NCI-H345 (cell line): Measurements from ENCODE around the gene INSC.
"Not testable (repeated sequence)": the region's sequence is repeated elsewhere in the genome, so short reads cannot be mapped to it uniquely, and the experiment has no call there.

Experiments used
- DNase-seq: peaks from one replicate; lab custom pipeline; 2025; lab: John Stamatoyannopoulos, UW

Gene INSC, protein sequence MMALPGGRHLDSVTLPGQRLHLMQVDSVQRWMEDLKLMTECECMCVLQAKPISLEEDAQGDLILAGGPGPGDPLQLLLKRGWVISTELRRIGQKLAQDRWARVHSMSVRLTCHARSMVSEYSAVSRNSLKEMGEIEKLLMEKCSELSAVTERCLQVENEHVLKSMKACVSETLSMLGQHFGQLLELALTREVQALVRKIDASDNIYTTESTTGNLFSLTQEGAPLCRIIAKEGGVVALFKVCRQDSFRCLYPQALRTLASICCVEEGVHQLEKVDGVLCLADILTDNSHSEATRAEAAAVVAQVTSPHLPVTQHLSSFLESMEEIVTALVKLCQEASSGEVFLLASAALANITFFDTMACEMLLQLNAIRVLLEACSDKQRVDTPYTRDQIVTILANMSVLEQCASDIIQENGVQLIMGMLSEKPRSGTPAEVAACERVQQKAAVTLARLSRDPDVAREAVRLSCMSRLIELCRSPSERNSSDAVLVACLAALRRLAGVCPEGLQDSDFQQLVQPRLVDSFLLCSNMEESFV

DNA sequence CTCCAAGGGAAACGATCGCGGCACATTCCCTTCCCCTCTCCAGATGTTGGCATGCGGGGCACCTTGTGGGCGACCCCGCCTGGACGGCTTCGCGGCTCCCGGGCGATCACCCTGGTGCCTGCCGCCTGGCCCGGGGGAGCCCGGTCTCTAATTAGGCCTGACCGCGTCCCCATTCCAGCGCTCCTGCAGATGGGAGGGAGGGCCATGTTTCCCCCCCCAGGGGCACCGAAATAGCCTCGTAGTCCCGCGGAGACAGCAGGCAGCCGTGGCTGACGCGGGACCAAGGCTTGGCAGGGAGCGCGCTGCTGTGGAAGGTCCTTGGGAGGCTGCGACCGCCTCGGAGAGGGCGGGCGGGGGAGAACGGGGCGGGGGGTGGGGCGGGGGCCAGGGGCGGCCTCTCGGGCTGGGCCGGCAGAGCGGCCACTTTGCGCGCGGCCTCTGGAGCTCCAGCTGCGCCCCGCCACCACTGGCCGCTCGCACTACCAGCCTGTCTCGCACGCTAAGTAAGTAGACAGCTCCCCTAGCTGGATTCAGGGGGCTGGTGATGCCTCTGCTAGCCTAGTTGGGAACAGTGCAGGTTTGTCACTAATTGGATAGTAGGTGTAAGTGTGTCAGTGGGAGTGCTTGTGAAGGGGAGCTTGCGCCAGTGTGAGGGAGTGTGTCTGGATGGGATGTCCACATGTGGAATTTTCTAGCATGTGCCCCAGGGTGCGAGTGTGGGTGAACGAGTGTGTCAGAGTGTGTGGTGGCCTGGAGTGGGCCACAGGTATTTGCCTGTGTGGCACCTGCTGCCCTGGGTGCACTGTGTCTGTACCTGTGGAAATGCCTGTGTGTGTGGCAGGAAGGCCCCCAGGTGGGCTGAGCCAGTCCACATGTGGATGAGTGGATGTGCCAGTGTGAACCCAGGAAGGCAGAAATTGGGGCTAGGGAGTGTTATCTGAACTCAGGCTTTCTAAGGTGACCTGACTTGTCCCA lies at the start of gene INSC:
TSS of gene INSC (plus strand) at position 423 of the 975 bp plus-strand sequence. CDS start 34,252 bp downstream, outside the sequence.
- DNase-seq: no peak

DNA sequence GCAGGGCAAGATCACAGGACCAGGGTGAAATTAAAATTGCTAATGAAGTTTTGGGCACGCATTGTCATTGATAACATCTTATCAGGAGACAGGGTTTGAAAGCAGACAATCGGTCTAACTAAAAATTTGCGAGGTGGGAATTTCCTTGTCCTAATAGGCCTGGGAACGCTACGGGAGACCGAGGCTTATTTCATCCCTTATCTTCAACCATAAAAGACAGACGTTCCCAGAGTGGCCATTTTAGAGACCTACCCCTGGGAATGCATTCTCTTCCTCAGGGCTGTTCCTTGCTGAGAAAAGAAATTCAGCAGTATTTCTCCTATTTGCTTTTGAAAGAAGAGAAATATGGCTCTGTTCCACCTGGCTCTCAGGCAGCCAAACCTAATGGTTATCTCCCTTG lies 45.0 kb upstream of the INSC start:
- DNase-seq: not testable (repeated sequence)

DNA sequence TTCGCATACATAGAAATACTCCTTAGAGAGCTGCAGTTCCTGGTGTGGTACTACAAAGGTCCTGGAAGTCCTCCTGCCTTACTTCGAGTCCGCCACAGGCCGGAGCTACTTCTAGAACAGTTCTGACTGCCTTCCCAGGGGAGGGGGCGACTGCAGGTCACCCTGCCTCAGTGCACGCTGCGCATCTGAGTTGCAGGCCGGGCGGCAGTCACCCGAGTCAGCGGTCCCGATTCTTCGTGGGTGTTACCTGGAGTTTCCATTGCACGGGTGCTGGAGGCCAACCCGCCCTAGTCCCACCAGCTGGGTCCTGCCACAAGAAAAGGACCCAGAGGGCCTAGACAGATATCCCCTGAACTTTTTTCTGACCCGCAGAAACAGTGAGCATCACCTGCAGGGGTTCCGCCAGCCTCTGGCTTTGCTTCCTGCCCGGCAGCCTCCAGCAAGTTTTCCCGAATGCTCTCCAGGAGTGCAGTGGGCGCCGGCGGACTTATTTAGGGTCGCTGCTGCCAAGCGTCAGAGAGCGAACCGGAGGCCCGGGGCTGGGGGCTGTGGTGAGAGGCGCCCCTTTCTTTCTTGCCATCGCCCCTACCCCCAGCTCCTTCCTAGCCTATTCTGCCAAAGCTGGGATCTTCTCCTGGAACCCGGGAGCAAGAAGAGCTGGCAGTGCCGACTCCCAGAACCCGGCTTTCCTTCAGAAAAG lies 43.0 kb upstream of the INSC start:
- no peak for DNase-seq

DNA sequence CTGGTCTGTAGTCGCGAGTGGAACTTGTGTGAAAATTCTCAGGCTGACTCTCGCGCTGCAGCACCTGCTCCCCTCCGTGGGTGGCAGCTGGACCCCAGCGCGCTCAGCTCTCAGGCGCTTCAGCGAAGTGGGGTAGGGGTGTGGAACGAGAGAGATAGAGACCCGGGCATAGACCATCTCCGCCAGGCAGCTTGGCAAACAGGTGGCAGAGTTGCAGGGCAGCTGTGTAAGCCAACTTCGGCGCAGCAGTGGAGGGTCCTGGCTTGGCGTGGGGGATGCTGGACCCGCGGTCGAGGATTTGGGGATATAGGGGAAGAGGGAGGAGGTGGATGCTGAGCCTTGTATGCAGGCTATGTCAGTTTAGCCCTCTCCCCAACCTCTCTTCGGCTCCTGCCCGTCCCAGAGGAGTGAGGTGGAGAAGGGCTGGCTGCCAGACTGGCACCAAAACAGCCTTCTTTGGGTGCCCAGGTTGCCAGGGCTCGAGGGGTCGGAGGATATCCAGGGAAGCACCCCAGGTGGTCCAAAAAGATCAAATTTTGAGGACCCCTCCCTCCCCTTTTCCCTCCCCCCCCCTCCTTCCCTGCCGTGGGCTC lies 42.1 kb upstream of the INSC start:
- no peak for DNase-seq

DNA sequence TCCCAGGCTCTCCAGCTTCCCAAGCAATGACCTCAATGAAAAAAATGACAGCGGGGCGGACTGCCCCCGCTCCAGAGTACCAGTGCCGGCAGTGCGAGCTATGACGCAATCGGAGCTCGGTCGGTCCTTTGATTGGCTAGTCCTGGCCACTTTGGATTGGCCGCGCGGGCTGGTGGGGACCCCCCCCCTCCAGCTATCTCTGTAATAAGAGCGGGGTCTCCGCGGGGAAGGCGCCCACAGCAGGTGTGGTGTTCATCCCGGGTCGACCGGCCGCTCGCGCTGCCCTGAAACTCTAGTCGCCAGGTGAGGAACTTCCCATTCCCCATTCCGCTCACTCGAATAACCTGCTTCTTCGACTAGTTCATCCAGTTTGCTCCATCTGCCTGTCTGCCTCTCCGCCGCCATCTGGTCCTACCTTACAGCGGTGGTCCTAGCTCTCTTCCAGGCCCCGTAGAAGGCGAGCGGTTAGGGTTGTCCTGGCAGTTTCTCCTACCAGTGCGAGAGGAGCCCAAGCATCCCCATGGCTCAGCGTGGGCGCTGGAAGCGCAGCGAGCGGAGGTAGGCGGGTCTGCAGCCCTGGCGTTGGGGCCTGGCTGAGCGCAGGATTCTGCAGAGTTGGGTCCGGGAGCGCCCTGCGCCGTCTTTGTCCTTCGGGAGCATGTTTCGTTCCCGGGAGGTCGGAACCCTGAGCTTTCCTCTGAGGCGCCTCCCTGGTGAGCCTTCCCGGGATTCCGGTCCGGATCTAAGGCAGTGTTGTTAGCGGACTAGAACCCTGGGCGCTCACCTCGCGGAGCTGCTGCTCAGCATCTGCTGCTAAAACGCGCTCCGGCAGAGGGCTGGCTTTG lies 41.1 kb upstream of the INSC start, which contains the start of gene CALCB:
TSS of gene CALCB (plus strand) at position 233 of the 845 bp plus-strand sequence. CDS start 1,126 bp downstream, outside the sequence.
- peak; percentile 73 for DNase-seq

DNA sequence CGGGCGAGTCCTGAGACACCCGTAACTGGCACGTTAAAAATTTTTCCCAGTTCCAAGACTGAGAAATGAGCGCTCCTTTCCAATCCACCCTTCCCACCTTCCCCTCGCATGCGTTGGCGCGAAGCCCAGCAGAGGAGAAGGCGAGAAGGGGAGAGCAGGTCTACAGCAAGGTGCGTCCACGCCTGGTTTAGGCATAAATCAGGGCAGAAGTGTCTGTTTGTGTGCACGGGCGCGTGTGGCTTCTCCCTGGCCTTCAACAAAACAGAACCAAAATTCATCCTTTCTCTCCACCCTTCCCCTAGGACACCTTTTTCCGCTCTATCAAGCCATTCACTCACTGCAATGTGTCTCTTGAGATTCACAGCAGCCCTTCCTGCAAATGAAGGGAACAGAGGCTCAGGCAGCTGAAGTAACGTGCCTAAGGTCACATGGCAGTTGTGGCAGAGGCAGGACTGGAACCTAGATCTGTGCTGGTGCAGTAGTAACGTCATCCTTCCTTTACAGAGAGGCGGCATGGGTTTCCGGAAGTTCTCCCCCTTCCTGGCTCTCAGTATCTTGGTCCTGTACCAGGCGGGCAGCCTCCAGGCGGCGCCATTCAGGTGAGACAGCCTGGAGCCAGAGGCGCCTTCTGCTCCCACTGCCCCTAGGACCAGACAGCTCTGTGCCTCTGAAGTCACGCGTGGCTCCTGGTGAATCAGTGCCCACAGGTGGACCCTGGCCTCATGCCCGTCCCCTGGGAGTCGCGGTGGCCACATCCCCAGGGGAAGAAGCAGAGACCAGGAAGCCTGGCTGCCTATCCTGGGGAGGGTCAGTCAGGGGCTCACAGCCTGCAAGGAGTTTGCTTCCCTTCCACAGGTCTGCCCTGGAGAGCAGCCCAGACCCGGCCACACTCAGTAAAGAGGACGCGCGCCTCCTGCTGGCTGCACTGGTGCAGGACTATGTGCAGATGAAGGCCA lies 40.2 kb upstream of the INSC start:
- DNase-seq: peak; percentile 91

DNA sequence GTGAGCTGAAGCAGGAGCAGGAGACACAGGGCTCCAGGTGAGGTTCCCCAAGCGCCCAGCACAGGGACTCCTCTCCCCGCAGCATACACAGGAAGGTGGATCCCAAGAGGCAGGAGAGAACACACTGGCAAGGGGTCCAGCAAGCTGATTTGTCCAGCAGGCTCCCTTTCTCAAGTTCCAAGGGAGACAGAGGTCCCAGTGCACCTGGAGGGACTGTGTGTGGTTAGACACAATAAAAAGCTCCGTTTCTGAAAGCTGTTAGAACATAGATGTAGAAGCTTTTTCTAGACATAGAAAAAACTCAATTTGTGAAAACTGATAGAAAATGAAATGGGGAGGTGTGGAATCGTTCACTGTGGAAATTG lies 39.6 kb upstream of the INSC start:
- DNase-seq: no peak

DNA sequence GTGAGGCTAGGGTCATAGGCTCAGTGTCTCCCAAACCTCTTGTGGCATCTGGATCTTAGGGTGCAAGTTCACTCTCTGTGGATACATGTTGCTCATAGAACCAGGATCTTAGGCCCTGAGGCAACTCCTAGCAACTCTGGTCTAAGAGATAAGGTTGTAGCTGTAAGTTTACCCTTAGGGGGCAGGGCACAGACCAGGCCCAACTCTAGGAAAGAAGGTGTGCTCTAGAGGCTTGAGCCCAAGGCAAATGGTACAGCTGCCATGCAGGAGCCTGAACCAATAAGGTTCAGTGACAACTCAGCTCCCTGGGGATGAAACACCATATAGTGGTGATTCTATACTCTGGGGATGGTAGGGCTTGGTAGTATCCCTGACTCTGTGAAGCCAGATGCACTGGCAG lies 23.5 kb upstream of the INSC start:
- DNase-seq: no peak

DNA sequence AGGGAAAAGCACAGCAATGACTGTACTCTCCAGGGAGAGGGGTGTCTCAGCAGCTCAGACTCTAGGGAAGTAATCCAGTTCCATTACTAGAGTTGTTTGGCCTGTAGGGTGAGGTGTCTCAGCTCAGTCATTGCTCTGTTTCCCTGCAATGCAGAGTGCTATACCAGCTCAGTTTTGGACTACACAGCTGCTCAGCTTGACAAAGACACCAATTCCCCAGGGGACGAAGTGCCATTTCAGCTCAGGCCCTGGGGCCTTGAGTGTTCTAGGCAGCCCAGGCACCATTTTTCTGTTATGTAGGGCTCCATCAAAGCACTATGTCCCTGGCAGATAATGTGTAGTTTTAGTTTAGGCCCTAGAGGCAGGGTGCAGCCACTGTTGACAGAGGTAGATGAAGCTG lies 23.1 kb upstream of the INSC start:
- peak; percentile 90 for DNase-seq

DNA sequence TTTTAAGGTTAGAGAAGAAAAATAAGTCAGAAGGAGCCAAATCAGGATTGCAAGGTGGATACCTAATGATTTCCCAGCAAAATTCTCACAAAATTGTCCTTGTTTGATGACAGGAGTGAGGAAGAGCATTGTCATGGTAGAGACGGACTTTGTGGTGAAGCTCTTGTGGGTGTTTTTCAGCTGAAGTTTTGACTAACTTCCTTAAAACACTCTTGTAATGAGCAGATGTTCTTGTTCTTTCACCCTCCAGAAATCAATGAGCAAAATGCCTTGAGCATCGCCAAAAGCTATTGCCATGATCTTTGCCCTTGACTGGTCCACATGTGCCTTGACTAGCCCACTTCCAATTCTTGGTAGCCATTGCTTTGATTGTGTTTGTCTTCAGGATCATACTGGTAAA lies 21.3 kb upstream of the INSC start:
- DNase-seq: no peak

DNA sequence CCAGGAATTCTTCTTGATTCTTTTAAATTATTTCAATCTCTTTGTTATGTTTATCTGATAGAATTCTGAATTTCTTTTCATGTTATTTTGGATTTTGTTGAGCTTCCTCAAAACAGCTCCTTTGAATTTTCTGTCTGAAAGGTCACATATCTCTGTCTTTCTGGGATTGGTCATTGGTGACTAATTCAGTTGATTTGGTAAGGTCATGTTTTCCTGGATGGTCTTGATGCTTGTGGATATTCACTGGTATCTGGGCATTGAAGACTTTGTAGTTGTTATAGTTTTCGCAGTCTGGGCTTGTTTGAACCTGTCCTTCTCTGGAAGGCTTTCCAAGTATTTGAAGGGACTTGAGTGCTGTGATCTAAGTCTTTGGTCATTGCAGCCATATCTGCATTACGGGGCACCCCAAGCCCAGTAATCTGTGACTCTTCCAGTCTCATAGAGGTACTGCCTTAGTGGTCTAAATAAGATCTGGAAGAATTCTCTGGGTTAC lies 18.9 kb upstream of the INSC start:
- no peak for DNase-seq

DNA sequence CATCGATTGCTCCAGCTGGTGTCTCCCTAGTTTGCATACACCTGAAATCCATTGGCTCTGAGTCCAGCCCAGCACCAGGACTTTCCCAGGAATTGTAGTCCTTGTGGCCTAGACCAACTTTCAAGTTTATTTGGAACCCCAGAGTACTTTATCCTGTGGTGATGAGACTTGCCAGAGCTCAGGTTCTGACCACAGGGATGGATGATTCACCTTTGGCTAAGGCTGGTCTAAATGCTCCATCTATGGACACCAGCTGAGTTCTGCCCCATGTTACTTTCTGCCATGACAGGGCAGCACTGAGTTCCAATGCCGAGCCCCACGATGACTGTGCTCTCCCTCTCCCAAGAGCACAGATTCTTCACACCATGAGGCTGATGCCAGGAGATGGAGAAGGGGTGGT lies 17.3 kb upstream of the INSC start:
- no peak for DNase-seq

DNA sequence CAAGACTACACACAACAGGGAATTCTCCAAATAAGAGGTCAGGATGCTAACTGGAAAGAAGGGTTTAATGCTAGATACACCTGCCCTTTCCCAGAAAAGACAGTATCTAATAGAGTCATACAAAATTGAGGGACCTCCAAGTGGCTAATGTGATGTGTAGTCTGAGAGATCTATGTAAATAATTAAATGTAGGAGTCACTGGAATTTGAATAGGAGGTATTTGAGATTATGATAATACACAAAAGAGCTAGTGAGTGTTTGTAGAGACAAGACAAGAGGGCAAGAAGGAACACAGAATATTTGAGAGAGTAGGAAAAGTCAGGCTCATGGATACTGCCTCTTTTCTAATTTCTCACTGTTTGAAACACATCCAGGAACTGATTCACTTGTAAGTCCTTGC lies 15.5 kb upstream of the INSC start:
- no peak for DNase-seq

DNA sequence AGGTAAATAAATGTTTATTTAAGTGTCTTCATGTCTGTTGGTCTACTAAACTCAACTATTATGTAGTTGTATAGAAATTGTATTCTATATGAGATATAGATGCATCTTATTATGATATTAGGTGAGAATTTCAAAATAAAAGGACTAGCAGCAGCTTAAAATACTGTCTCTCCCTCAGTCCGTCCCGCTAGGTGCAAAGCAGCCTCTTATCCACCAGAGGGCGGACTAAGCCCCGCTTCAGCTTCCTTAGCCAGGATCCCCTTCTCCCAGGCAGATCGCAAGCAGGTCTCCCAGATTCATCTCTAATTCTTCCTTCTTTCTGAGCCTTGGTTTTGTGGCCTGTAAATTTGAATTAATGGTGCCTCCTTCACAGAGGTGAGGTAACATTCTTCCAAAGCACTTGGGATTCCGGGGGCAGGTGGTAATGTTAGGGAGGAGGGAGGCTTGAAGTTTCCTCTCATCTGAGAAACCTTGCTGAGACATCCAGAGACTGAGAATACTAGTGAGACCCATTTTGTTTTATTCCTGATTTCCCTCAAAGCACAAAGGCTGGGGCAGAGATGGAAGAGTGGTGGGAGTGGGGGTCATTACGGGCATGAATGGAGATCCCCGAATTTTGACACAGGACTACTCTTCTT lies 13.5 kb upstream of the INSC start:
- peak; percentile 64 for DNase-seq

DNA sequence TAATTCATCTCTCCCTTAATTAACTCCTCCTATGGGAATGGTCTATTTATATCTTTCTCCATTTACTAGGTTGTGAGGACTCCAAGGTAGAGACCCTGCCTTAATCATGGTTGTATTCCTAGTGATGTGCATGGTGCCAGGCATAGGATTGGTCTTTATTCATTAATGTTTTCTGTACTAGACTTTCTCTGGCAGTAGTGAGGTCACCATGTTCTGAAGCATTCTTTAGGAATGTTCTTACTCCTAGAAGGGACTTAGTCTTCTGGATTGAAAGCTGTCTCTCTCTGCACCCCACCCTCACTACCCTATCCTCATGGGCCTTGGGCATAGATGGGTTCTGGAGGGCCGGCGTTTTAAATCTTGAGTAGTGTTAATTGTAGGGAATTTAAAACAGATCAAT lies 10.6 kb upstream of the INSC start:
- no peak for DNase-seq

DNA sequence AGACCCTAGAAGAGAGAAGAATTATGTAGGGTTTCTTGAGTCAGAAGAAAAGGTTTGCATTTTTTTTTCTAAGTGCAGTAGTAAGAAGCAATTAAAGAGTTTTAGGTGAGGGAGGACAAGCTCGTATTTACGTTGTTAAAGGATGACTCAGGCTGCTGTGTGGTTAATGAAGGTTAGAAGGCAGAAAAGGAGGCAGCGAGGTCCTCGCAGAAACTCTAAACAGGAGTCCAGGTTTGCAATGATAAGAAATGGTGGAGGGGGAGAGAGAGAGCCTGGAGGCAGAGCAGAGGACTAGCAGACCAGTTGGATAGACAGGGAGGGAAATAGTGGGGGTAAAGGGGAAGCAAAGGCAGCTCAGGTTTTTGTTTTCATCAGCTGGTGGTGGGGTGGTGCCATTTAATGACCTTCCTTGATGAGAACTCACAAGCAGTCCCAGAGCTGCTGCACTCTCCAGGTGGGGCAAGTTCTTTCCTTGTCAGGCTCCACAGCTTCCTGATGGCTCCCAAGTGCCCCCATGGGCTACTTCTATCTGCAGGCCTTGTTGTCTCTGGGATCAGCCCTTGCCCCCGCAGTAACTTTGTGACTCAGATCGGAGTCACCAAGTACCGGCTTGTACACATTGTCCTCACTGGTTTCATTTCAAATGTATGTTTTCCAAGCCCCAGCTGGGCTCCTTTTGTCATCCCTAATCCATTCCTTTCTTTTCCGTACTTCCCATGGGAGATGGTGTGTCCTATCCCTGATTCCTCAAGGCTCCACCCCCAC lies 8.3 kb upstream of the INSC start:
- DNase-seq: no peak

DNA sequence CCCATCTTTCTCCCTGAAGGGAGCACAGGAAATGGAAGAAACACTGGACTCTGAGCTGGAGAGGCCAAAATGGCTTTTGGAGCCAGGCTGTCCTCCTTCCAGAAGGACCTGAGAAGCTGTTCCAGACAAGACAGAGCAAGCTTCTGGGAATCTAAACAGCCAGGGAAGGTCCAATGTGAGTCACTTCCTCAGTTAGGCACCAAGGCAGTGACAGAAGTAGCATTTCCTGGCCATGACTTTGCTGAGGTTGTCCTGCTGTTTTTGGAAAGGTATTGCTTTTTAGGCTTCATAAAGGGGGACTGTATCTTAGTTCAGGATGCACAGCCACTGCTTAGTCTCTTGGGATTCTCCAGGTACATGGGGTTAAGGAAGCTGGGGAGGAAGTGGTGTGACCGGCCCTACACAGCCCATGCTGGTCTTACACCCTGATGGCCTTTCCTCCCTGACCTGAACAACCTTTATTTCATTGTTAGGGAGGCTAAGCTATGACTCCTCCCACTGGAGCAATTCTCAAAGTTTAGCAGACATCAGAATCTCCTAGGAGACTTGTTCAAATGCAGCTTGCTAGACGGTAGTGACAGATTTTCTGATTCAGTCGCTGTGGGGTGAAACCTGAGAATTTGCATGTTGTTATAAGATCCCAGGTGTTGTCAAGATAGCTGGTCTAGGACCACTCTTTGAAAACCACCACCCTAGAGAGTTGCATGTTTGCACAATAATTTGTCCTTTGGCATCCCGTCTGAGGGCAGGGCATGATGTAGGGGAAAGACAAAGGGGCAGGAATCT lies 6.8 kb upstream of the INSC start:
- no peak for DNase-seq
